HG03175 (cell line): ENCODE data around the gene IHH.

ENCODE experiments used
- ATAC-seq: cut with Tn5 transposase; IDR thresholded peaks from one replicate; pipeline ENCODE4 v1.9.1; 2021; ENCODE audit warnings: mild to moderate bottlenecking, moderate library complexity; ENCODE audit not compliant: unreplicated experiment

The IHH gene

GRCh38 chr2:219076253-219076652, 15.5 kb upstream of the IHH start:
- ATAC-seq = no peak

DNA sequence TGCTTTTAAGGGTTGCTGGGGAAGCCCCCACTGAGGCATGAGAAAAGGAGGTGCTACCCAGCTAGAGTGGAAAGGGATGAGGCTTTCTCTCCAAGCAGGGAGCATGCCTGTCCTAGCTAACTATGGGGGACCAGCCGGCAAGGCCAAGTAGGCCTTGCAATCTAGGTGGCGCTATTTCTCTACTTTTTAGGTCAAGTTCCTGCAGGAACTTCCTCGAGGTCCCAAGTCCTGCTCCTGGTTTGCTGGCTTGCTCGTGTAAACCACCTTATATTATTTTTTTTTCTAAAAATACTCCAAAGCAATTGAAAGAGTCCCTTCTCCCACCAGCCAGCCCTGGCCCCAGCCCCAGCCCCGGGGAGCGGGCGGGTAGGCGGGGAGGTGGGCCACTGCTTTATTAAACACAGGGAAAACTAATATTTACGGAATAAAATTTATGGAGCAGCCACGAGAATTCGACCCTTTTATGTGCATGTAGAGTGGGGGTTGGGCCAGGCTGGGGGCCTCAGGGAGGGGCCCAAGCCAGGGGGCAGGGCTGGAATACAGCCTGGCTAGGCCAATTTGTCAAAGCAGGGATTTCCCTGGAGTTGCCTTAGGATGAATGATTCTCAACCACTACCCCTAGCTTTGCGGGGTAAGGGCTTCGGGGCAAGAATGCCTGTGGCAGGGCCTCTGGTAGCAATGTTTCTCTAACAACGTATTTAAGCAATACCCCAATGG, 12.8 kb upstream of the IHH start:
- no peak for ATAC-seq

GRCh38 chr2:219072741-219073250, 12.1 kb upstream of the IHH start:
- no peak for ATAC-seq

- no peak for ATAC-seq
Measured at GRCh38 chr2:219071131-219071816, 10.6 kb upstream of the IHH start.

DNA sequence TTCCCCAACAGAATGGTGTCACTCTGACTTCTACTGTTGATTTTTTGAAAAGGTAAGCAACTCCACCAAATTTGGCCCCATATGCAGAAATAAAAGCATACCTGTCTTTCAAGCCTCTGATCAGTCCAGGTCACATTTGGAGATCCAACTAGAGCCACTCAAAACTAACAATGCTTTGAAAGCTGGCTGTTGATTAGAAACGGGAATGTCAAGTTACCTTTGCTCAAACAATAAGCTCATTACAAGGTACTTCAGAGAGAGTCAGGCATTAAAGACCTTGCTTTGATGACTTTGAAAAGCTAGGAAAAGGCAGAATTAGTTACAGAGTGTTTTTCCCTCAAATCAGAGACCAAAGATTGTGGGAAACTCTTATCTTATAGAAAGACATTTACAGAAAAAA, 4.8 kb upstream of the IHH start:
- no peak for ATAC-seq

GRCh38 chr2:219062081-219062480, 1.4 kb upstream of the IHH start:
- ATAC-seq = no peak

- no peak for ATAC-seq
Measured at GRCh38 chr2:219059725-219060682, 717 bp downstream of the IHH start.

DNA sequence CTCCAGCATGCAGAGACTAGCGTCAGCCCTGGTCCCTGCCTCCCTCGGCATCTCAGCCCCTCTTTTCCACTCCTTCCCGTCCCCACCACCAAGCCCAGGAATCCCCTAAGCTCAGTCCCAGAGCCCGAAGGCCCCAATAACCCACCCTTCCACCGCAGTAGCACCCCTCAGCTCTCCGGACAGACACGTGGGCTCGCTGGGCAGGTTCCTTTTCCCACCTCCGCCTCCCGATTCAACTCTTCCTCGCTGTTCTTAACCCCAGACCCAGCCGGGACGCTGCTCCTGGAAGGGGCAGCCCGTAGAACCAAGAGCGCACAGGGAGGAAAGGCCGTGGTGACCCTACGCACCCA, 1.4 kb downstream of the IHH start:
- ATAC-seq = no peak

DNA sequence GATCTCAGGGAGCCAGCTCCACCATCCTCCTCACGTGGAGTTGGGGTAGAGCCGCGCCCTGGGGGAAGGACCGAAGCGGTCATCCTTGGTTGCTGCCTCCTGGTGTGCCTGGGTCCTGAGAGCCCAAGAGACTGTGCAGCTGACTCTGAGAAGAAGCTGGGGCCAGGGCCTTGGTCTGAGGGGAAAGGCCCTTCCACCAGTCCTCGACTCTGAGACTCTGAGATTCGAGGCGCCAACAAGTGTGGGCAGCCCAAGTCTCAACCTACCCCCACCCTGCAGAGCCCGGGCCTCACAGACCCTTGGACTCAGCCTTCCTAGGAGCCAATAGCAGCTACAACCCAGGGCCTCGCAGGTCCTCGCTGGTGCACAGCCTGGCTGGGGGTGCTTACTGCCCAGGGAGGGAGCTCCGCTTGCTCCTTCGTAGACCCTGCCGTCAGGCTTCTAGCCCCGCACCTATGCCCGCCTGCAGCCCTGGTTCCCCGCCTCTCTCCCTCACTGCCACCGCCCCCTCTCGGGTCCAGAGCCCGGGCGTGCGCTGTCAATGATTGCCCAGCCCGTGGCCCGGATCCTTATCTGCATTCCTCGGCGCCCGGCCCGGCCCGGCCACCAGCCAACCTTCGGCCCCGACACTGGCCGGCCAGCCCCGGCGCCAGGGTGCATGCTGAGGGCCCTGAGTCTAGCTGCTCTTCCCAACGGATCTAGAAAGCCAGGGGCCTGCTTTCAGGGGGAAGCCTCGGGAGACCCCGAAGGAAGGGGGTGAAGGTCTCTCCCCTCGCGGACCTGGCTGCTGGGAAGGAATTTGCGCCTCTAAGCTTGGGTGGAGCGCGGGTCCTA, 2.0 kb downstream of the IHH start:
- no peak for ATAC-seq

- ATAC-seq = peak; percentile 88
Measured at GRCh38 chr2:219057709-219058540, 2.8 kb downstream of the IHH start.

DNA sequence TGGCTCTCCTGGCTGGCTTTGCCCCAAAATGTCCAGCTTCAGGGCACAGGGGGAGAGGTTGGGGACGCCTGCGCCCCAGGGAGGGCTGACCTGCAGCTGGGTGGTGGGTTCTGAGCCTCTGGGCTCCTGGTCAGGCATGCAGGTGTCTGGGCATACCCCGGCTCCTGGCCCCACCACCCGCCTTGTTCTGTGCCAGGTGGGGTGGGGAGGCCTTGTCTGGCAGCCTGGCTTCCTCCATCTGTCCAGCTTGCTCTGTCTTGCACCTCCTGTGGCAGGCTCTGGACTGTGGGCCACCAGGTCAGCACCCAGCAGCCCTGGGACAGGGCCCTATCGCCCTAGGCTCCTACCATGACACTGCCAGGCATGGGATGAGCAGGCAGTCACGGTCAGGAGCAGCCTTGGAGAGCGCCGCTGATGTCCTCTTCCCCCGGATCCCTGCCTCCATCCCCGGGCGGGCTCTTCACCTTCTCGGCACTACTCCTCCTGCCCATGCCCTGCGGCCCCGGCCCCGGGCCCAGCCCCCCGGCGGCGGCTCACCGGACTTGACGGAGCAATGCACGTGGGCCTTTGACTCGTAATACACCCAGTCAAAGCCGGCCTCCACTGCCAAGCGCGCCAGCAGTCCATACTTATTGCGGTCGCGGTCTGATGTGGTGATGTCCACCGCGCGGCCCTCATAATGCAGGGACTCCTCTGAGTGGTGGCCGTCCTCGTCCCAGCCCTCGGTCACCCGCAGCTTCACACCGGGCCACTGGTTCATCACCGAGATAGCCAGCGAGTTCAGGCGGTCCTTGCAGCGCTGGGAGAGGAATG, 3.6 kb downstream of the IHH start:
- peak; percentile 14 for ATAC-seq

GRCh38 chr2:219056176-219056895, 4.4 kb downstream of the IHH start:
- no peak for ATAC-seq

DNA sequence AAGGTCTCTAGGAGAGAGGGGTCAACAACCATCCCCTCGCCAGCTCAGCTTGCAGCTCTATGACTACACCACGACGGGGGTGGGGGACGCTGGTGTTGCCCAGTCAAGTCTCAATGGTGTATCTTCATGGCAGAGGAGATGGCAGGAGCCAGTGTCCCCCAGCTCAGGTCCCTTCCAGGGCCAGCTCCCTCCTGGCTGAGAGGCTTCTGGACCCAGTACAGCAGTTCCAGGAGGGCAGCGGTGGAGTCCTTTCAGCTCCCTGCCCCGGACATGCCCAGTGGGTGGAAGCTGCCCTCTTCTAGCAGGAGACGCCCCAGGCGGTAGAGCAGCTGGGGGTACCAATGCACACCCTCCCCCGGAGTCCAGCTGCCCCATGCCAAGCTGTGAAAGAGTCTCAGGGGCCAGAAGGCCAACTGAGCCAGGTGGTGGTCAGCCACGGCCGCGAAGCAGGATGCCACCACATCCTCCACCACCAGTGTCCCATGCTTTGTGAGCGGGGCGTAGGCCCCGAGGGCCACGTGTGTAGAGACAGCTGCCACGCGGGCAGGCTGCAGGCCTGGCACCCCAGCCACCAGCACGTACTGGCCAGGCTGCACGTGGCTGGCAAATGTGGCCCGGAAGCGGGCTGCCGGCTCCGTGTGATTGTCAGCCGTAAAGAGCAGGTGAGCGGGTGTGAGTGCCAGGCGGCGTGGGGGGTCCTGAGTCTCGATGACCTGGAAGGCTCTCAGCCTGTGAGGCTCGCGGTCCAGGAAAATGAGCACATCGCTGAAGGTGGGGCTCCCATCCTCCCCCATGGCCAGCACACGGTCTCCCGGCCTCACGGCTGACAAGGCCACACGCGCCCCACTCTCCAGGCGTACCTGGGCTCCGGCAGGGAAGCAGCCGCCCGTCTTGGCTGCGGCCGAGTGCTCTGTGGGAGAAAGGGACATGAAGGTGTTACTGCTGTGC, 5.5 kb downstream of the IHH start:
- ATAC-seq = no peak

DNA sequence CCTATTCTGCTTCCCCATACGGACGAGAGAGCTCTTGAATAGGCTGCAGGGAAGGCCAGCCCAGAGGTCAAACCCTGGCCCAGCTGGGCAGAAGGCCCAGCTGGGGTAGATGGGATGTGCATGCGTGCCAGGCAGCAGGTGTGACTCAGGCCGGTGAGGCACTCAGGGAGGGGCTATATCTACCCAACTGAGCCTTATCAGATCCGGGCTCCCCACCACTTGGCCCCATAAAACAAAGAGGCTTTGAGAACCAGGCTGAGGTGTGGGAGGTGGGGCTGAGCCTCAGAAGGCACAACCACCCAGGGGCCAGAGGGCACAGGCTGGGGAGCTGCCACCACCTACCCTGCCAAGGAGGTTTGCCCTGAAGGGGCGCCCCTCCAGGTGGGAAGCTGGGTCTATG, 11.4 kb downstream of the IHH start:
- ATAC-seq = no peak

GRCh38 chr2:219045937-219046550, 14.7 kb downstream of the IHH start:
- ATAC-seq = no peak

- ATAC-seq = no peak
Measured at GRCh38 chr2:219042750-219043149, 18.0 kb downstream of the IHH start.

DNA sequence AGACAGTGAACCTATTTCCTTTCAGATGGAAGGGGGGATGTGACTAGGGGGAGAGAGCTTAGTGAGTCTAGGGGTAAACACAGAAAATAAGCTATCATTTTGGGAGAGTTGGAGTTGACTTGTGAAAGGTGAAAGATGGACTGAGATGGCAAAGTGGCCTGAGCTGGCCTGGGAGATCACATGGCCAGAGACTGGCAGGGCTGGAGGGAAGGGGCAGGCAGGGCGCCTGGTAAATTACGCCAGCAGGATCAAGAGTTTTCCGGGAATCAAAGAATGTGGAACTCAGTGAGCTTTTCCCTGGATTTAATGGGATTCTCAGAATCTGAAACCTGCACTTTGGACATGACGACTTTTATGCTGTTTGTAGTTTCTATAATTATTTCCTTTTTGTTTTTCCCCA, 18.6 kb downstream of the IHH start:
- ATAC-seq = no peak
